Dermis blood vessel endothelial cell (primary cell): Measurements from ENCODE around the gene UBD. TPM values are rescaled to one million over a fixed set of nuclear protein-coding genes. Genes with fewer than 3 reads are reported as not detected.

ENCODE experiments used
- DNase-seq: peaks from one replicate; pipeline ENCODE4 v3.0.0; 2010
- total RNA-seq: library from RNA; depleted of rRNA; stranded (reverse); fragments of >200 nt; gene quantifications from 2 replicates; pipeline ENCODE4 v1.2.3, GENCODE V29; 2014

UBD gene
- total RNA-seq, 1 donor from 2014 or later, result 82.4 TPM

DNA sequence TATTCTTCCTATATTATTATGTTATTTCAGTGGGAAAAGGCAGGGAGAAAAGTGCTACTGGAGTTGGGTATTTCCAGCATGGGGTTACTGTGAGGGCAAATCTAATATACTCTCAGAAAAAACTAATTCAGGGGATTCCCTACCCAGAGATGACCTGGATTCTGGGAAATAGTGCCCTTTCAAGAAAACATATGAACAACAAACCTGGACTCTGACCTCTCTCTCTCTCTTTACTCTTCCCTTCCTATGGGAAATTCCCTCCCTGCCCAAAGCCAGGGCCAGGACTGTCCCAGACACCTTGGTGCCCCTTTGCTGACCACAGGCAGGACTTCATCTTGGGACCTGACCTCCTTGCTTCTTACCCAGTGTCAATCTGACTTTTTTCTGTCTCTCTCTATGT lies 1.6 kb upstream of the UBD start:
- no peak for DNase-seq

DNA sequence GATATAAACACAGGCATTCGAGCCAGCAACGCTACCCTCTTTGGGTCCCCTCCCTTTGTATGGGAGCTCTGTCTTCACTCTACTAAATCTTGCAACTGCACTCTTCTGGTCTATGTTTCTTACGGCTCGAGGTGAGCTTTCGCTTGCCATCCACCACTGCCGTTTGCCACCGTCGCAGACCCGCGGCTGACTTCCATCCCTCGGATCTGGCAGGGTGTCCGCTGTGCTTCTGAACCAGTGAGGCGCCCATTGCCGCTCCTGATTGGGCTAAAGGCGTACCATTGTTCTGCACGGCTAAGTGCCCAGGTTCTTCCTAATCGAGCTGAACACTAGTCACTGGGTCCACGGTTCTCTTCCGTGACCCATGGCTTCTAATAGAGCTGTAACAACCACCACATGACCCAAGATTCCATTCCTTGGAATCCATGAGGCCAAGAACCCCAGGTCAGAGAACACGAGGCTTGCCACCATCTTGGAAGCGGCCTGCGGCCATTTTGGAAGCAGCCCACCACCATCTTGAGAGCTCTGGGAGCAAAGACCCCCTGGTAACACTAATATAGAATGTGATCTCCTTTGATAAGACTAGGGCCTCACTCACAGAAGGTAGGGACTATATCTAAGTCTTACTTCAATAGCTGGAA lies 973 bp downstream of the UBD start:
- no peak for DNase-seq

DNA sequence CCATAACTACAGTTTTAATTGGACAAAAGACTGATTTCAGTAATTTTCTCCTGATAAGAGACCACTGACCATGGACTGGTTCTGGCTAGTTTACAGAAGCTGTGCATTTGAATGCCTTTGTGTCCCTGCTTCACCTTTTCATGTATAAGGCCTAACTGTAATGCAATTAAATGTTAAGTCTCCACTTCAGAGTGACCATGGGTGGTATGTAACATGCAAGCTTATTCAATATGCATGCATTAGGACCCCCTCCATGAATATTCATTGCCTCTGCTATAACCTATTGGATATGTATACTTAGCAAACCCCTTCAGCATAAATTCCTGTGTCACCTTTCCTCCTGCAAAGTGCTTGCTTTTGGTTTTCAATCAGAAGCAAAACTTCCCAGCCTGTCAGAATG lies 2.2 kb downstream of the UBD start:
- DNase-seq, result no peak

DNA sequence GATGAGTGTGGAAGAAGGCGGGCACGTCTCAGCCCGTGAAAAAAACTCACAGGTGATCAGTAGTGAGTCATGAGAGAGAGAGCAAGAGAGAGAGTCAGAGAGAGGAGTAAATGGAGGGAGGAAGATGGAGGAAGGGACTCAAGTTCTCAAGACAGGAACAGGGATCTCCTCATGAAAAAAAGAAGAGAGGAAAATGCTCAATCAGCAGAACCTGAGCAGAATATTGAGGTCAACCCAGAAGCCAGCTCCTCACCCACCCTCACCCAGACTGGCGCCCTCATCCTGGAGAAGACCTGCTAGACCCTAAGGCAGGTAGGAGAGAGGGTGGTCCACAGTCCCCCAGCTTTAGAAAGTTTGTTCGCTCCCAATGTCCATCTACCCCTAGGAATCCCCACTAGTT lies 4.8 kb downstream of the UBD start:
- DNase-seq, result no peak

DNA sequence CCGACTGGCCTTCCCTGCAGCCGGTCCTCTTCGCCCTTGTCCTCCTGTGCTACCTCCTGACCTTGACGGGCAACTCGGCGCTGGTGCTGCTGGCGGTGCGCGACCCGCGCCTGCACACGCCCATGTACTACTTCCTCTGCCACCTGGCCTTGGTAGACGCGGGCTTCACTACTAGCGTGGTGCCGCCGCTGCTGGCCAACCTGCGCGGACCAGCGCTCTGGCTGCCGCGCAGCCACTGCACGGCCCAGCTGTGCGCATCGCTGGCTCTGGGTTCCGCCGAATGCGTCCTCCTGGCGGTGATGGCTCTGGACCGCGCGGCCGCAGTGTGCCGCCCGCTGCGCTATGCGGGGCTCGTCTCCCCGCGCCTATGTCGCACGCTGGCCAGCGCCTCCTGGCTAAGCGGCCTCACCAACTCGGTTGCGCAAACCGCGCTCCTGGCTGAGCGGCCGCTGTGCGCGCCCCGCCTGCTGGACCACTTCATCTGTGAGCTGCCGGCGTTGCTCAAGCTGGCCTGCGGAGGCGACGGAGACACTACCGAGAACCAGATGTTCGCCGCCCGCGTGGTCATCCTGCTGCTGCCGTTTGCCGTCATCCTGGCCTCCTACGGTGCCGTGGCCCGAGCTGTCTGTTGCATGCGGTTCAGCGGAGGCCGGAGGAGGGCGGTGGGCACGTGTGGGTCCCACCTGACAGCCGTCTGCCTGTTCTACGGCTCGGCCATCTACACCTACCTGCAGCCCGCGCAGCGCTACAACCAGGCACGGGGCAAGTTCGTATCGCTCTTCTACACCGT lies 6.1 kb downstream of the UBD start:
- peak; percentile 14 for DNase-seq

DNA sequence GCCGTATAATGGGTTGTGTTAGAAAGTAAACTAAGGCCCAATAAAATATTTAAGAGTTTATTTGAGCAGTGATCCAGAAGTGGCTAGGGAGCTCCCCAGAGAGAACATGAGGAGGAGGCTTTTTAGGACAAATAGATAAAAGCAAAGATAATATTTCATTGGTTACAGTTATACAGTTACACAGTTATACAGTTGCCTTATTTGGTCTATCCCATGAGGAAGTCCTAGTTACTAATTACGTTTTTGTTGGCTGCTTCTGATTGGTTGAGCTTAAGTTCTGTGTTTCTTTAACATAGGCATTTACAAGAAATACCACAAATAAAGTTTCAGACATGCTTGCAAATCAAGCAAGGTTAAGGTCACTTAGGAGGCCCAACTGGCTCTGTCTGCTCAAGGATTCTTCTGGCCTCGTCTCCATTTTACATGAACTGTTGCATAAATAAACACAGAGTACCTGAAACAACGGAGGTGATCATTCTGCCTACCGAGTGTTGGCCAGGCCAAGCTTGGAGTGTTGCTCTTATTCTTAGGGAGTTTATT lies 7.0 kb downstream of the UBD start:
- DNase-seq, result peak; percentile 72

DNA sequence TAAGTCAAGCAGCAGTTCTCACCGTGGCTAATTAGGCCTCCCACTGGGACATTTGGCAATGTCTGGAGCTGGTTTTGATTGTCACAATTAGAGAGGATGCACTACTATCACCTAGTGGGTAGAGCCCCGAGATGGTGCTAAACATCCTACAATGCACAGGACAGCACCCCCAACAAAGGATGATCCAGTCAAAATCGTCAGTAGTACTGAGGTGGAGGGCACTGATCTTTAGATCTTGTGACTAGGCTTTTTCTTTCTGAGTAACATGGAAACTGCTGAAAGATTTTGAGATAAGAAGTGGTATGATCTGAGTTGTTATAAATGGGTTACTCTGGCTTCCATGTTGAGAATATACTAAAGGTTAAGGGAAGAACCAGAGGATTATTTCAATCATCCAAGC lies 12.0 kb downstream of the UBD start:
- no peak for DNase-seq

DNA sequence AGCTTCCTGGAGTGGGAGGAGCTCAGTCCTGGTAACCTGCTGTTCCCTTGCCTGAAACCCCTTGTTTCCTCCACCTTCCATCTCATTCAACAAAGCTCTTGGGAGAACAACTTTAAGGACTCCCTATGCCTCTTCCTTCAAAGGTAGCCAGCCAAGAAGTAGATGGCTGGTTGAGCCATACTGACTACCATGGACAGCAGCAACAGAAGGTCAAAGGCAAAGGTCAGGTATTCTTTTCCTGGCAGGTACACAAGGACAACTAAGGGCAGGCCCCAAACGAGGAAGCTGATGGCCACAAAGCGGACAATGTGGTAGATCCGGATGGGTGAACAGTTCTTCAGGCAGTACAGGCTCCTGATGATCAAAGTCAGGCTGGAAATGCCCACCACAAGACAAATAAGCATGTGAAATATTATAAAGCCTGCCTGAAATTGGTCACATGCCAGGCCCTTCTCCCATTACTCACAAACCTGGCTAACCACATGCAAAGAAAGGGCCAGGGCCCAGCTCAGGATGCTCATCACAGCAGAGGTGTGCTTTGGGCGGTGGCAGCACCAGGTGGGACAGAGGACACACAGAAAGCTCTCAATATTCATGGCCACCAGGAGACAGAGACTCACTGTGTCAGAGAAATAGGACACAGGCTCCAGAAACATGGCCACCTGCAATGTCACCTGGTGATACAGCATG lies 21.7 kb downstream of the UBD start:
- no peak for DNase-seq

DNA sequence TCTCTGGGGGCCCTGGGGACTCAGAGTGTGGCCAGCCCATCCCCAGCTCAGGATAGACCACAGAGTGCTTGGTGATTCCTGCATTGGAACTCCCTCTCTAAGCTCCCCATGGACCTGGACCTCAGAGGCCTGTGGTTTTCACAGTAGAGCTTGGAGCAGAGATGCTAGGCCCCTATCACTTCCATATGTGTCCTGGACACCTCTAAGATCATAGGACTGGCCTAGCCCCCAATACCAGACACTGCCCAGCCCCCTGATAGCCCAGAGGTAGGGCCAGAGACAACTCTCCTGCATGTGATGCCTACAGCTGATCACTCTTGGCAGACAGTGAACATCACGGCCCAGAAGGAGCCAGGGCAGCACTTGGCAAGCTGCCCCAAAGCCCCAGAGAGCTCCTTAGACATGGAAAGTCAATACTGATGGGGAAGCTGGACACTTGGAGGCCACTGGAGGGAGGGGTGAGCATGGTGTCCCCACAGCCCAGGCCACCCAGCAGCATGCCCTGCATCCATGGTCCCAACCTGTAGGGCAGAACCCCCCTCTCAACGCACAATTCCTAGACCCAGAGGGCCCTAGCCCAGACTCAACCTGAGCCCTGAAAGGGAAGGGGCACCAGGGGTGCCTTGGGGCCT lies 27.1 kb downstream of the UBD start:
- DNase-seq, result no peak

DNA sequence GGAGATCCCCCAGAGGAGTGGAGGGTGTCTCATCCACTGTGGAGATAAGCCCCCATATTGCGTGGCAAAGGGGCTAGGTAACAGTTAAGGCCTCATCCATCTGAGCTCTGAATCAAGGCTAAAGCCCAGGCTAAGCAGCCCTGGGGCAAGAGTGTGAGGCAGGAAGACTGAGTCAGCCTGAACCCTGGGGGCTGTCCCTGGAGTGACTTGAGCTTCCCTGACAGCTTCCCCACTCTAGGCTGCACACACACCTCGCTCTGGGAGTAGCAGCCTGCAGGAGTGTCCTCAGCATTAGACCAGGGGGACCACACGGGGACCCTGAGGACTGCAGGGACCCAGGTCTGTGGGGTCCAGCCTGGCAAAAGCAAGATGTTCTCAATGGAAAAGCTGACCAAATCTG lies 27.9 kb downstream of the UBD start:
- no peak for DNase-seq

DNA sequence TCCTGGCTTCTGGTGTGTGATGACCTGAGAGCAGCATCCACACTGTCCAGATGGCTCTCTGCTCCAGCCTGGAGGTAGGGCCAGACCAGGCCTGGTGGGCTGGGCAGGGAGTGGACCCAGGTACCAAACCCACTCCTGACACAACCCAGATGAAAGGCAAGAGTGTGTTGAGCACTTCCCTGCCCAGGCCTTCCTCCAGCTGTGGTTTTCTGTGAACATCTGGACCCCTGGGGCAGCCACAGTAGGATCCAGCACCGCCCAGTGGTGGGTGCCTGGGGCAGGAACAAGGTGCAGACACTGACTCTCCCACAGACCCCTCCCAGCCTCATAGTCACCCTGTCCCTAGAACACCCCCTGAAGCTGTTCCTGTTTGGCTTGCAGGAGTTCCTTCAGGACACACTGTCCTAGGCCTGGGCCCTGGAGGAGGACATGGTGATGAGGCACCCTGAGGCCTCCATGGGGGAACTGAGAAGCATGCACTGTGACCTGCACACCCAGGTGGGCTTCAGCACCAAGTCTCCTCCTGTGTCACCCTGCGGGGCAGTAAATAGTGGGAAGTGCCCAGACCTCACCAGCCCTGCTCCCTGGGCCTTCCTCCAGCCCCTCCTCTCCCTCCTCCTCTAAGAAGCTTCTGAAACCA lies 28.7 kb downstream of the UBD start:
- no peak for DNase-seq

DNA sequence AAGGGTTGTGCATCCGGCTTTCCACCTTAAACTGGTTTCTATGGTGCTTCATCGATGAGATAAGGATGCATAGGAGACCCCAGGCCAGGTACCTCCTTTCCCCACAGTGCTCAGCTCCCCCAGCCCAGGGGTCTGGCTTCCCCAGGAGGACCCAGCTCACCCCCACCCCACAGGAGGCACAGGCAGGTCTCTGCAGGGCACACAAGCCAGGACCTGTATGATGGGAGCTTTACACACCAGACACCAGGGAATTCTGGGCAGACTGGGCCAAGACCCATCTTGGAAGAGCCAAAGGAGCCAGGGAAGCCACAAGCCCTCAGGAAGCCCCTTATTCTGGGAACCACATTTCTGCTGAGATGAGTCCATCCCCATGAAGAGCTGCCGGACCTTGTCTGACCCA lies 29.6 kb downstream of the UBD start:
- DNase-seq, result no peak

DNA sequence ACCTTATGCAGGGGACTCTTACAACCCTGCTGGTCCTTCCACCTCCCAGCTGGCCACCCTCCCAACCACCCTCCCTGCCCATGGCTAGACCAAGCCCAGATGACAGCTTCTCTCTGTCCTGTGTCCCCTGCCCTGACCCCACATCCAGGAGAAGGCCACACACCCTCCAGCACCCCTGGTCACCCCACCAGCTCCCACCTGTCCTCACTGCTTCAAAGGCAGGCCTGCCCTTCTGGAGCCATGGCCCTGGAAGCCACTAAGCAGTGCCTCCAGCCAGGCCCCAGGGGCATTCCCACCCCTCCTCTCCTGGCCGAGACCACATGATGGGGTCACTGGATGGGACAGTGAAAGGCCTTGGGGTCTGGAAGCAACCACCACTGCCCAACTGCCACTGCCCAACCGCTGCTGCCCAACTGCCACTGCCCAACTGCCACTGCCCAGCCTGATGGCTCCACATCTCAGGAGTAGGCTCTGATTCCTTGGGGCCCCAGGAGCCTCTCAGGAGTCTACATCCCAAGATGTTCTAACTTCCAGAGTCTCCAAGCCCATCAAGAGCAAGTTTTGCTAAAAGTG lies 30.5 kb downstream of the UBD start:
- no peak for DNase-seq

DNA sequence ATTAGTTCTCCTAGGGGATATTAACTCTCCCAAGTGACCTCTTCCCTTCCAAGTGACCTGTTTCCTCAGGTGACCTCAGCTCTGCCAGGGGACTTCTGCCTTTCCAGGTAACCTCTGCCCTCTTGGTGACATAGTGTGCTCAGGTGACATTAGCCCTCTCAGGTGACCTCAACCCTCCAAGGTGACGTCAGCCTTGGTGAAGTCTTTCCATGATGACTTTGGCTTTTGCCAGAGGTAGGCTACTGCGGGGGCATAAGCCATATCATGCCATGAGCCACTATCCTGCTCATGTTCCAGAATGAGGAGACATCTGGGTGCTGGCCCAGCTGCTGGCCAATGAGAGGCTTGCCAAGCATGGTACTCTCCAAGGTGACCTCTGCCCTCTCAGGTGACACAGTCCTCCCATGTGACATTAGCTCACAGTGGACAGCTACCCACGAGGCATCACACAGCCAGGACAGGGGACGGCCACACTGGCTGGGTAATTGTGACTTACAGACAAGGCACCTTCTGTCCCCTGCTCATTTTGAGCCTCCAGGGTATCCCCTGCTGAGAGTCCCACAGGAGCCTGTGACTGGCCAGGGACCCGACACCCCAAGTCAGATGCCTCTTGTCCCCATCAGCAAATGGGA lies 31.1 kb downstream of the UBD start:
- no peak for DNase-seq

DNA sequence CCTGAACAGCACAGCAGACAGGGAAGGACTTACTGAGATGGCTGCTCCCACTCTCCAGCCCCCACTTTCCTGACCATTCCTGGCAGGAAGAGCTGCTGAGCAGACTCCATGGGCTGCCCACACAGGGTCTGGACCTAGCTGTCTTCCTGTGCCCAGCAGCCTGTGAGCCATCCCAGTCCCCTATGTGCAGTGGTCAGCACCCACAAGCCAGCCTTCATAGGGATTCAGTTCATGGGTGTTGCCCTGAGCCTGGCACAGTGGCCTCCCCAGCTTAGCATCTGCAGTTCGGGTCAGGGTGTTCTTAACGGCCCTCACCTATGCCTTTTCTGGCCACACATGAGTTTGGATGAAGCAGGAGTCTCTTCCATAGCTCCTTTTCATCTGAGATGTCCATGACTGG lies 32.0 kb downstream of the UBD start:
- no peak for DNase-seq

DNA sequence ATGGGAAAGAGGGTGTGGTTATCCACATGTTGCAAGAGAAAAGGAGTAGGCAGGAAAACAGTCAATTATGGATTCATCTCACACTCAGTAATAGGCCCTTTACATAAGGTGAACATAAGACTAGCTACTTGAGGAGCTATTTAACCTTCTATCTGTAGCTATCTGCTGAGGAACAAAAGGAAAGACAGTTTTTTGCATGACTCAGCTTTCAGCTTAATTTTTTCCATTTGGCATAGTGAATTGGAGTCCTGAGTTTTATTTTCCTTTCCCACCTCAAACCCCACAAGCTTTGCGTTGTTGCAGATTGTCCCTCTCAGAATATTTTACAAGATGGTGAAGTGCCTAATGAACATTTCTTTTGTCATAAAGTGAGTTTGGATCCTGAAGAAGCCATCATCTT lies 32.4 kb downstream of the UBD start:
- no peak for DNase-seq

DNA sequence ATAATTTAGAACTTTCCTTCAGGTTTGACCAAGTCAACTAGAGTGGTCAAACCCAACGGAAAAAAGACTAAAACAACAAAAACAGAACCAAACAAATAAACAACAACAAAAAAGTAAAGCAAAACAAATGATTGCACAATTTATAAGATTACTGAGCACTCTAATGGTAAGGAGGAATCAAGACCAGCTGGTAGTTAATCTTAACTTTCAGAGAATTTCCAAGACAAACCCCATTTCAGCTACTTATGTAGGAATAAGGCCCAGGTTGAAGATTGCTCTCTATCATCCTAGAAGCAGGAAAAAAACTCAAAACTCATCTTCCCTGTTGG lies 34.3 kb downstream of the UBD start:
- no peak for DNase-seq

DNA sequence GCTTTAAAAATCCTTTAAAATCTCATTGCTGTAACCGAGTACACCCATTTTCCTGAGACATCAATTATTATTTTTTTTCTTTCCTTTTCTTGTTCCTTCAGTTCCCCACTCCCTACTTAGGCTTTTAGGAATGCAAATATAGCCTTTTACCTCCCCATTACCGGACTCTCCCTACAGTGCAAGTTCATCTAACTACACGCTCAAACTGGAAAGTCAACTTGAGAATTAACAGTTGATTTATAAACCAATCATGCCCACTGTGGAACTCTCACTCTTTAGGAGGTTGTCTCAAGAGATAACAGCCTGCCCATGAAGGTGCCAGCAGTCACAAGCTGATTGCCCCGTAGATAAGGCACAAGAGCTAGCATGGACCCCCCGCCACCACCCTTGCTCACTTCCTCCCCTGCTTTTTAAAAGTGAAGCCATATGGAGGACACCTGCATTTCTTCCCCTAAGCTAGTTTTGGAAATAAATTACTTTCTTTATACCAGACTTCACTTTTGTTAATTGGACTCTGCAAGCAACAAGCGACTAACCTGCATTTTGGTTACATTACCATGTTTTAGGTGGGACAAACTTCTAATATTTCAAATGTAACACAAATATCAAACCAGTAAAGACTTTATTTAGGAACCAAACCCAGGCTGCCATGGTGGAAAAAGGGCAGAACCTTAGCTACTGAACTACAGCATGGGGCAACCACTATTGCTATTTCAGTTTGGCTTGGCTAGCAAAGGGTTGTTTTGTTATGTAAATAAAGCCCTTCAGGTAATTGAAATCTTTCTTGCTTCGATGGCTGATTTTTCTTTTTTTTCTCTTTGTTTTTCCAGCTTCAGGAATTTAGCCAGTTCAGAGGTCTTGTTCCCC lies 34.9 kb downstream of the UBD start:
- DNase-seq, result no peak

DNA sequence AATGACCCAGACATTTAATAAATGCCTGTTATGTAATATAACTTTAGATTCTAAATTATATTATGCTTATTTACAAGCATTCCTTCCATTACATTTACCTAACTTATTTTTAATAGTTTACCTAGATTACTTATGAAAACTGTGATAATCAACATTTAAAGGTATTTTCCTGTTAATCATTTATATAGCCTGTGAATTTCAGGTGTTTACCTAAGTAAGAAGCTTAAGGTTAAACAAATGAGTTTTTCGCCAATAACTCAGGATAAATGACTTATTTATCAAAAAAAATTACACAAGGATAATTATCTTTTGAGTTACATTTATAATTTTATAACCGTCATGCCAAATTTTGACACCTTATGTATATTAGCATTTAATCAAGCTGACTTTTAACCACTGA lies 35.5 kb downstream of the UBD start:
- no peak for DNase-seq

DNA sequence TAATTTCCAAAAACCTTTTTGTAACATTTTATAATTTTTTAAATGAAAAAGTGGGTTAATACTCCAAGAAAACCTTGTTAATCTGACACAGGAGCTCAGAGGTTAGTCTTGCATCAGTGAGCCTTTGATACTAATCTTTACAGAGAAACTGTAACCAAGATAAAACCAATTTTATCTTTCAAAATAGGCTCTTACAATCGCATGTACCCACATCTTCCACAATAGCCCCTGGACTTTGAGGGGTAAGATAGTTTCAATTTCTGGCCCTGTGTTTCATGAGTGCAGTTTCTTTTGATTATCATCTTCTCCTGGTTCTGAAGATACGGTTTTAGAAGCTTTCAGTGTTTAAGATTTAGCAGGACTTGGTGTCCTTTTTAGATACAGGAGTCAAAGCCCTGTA lies 37.3 kb downstream of the UBD start:
- DNase-seq, result no peak
